ENCODE data around the gene TIMM13.
"Not testable (repeated sequence)": the region's sequence is repeated elsewhere in the genome, so short reads cannot be mapped to it uniquely, and the experiment has no call there.

The TIMM13 gene

DNA sequence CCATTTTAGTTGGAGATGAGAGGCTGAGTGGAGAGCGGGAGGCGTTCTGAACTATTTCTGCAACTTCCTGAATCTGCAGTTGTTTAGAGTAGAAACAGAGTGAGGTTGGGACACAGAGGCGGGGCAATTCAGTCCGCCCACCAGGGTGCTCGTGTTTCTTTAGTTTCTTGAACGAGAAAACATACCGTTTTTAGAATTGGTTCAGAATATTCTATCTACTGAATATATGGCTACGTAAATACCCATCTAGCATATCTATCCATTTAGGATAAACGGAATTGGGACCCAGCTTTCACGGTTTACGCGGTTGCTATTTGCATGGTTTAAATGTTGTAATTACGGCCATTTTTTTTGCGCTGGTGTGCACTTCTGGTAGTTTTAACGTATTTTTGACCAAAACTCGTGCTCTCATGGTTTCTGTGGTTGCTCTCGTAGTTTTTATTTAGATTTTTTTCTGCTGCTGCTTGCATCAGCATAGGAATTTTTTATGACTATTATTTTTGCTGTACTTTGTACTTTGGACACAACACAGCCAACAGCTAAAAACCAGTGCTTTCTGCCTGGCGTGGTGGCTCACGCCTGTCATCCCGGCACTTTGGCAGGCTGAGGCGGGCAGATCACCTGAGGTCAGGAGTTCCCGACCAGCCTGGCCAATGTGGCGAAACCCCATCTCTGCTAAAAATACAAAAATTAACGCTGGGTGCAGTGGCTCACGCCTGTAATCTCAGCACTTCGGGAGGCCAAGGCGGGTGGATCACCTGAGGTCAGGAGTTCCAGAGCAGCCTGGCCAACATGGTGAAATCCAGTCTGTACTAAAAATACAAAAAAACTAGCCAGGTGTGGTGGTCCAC is 32.7 kb downstream of the TIMM13 start:
- TF ChIP-seq, protein P1, sequence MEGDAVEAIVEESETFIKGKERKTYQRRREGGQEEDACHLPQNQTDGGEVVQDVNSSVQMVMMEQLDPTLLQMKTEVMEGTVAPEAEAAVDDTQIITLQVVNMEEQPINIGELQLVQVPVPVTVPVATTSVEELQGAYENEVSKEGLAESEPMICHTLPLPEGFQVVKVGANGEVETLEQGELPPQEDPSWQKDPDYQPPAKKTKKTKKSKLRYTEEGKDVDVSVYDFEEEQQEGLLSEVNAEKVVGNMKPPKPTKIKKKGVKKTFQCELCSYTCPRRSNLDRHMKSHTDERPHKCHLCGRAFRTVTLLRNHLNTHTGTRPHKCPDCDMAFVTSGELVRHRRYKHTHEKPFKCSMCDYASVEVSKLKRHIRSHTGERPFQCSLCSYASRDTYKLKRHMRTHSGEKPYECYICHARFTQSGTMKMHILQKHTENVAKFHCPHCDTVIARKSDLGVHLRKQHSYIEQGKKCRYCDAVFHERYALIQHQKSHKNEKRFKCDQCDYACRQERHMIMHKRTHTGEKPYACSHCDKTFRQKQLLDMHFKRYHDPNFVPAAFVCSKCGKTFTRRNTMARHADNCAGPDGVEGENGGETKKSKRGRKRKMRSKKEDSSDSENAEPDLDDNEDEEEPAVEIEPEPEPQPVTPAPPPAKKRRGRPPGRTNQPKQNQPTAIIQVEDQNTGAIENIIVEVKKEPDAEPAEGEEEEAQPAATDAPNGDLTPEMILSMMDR (conservative IDR thresholded peaks at IDR 0.05), result no peak
- no peak for TF ChIP-seq ZFX (IDR thresholded peaks at IDR 0.05)
- H3K27ac ChIP-seq, result no peak overlapping the region

GRCh38 chr19:2394054-2394441 is 33.3 kb downstream of the TIMM13 start:
- no peak overlapping the region for H3K27ac ChIP-seq
- no peak for TF ChIP-seq ZFX (IDR thresholded peaks at IDR 0.05)
- TF ChIP-seq, protein P1 (conservative IDR thresholded peaks at IDR 0.05), result no peak

DNA sequence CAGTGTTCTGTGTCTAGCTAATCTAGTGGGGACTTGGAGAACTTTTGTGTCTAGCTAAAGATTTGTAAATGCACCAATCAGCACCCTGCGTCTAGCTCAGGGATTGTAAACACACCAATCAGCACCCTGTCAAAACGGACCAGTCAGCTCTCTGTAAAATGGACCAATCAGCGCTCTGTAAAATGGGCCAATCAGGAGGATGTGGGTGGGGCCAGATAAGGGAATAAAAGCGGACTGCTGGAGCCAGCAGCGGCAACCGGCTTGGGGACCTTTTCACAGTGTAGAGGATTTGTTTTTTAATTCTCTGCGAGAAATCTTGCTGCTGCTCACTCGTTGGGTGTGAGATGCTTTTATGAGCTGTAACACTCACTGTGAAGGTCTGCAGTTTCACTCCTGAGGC is 34.5 kb downstream of the TIMM13 start:
- not testable (repeated sequence) for H3K27ac ChIP-seq

- TF ChIP-seq, protein P1 (conservative IDR thresholded peaks at IDR 0.05), result no peak
- TF ChIP-seq ZFX (IDR thresholded peaks at IDR 0.05), result no peak
- no peak overlapping the region for H3K27ac ChIP-seq
Observed at GRCh38 chr19:2392366-2392765, 35.0 kb downstream of the TIMM13 start.

GRCh38 chr19:2391118-2391725 is 36.2 kb downstream of the TIMM13 start:
- H3K27ac ChIP-seq, result no peak overlapping the region
- TF ChIP-seq, protein P1 (conservative IDR thresholded peaks at IDR 0.05), result peak; percentile 91
- TF ChIP-seq ZFX (IDR thresholded peaks at IDR 0.05), result no peak

DNA sequence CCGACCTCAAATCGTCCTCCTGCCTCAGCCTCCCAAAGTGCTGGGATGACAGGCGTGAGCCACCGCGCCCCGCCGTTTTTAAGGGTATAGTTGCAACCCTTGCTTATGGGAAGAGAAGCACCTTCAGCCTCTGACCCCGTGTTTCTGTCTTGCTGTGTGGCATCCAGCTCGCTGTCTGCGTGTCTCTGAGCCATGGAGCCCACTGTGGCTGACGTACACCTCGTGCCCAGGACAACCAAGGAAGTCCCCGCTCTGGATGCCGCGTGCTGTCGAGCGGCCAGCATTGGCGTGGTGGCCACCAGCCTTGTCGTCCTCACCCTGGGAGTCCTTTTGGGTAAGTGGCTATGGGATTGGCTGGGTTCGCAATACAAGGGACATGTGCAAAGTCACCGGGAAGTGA is 37.8 kb downstream of the TIMM13 start:
- no peak for TF ChIP-seq ZFX (IDR thresholded peaks at IDR 0.05)
- TF ChIP-seq, protein P1 (conservative IDR thresholded peaks at IDR 0.05), result no peak
- H3K27ac ChIP-seq, result no peak overlapping the region

DNA sequence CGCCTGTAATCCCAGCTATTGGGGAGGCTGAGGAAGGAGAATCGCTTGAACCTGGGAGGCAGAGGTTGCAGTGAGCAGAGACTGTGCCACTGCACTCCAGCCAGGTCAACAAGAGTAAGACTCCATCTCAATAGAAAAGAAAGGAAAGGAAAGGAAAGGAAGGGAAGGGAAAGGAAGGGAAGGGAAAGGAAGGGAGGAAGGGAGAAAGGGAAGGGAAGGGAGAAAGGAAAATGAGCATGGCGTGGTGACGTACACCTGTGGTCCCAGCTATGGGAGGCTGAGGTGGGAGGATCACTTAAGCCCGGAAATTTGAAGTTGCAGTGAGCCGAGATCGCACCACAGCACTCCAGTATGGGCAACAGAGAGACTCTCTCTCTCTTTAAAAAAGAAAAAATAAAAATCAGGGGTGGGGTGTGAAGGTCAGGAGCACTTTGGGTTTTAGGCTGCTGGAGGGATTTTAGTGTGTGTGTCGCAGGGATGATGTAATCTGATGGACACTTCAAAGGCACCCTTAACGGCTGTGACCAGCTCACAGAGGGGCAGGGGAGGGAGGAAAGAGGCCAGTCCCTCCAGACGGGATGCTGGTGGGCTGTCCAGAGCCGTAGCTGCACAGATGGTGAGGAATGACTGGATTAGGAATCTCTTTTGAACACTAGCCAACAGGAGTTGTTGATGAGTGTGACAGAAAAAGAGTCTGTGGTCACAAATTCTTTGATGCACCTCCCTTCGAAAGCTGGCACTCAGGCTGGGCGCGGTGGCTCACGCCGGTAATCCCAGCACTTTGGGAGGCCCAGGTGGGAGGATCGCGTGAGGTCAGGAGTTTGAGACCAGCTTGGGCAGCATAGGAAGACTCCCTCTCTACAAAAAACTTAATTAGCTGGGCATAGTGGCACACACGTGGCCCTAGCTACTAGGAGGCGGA is 39.8 kb downstream of the TIMM13 start:
- TF ChIP-seq, protein P1 (conservative IDR thresholded peaks at IDR 0.05), result no peak
- no peak for TF ChIP-seq ZFX (IDR thresholded peaks at IDR 0.05)
- no peak overlapping the region for H3K27ac ChIP-seq

Data from C4-2B (cell line).